Neural cell (in vitro differentiated cells): ENCODE measurements around the gene NDP.

Experiments used
- CTCF ChIP-seq: fragments of 450-650 bp; IDR thresholded peaks from 2 replicates; pipeline ENCODE4 v1.5.1; 2014; ENCODE audit warnings: antibody characterized with exemption, mild to moderate bottlenecking, moderate library complexity; ENCODE audit not compliant: poor library complexity, severe bottlenecking
- EP300 ChIP-seq: fragments of 450-650 bp; conservative IDR thresholded peaks from 2 replicates; pipeline ENCODE4 v1.6.1; 2014; ENCODE audit warnings: antibody characterized with exemption, mild to moderate bottlenecking, moderate library complexity; ENCODE audit not compliant: poor library complexity, severe bottlenecking
- EZH2 ChIP-seq: fragments of 200-600, 300-800 bp; shearing (Covaris generic), sonication (generic); IDR thresholded peaks from 2 replicates; pipeline ENCODE4 v1.6.1; 2014; ENCODE audit warnings: antibody characterized with exemption, low read length, borderline replicate concordance, mild to moderate bottlenecking; ENCODE audit not compliant: insufficient read depth, poor library complexity, severe bottlenecking
- RAD21 ChIP-seq: fragments of 450-650 bp; conservative IDR thresholded peaks from 2 replicates; pipeline ENCODE4 v1.6.1; 2014; ENCODE audit warnings: antibody characterized with exemption, mild to moderate bottlenecking, moderate library complexity
- REST ChIP-seq: IDR thresholded peaks from 2 replicates; pipeline ENCODE4 v1.6.1; 2012; ENCODE audit warnings: borderline replicate concordance

GRCh38 chrX:43973249-43974099 lies at the start of gene NDP:
- TF ChIP-seq CTCF (no peak), REST (no peak), EP300 (peak; percentile 46), EZH2 (no peak), RAD21 (peak; percentile 32)
